ENCODE results near the gene PHLDA2.
"Not testable (repeated sequence)": the region's sequence is repeated elsewhere in the genome, so short reads cannot be mapped to it uniquely, and the experiment has no call there.

Gene PHLDA2

GRCh38 chr11:2912498-2912897 lies 16.7 kb downstream of the PHLDA2 start:
- DNase-seq: no peak

GRCh38 chr11:2911785-2912391 lies 17.3 kb downstream of the PHLDA2 start:
- DNase-seq: no peak

GRCh38 chr11:2911088-2911784 lies 18.0 kb downstream of the PHLDA2 start:
- no peak for DNase-seq

- DNase-seq: no peak
Measured at GRCh38 chr11:2910401-2910955, 18.7 kb downstream of the PHLDA2 start.

GRCh38 chr11:2909133-2909902 lies 19.9 kb downstream of the PHLDA2 start:
- no peak for DNase-seq

- no peak for DNase-seq
Measured at GRCh38 chr11:2908130-2908529, 21.1 kb downstream of the PHLDA2 start.

- not testable (repeated sequence) for DNase-seq
Measured at GRCh38 chr11:2905299-2905698, 23.9 kb downstream of the PHLDA2 start.

- DNase-seq: no peak
Measured at GRCh38 chr11:2904153-2905052, 24.8 kb downstream of the PHLDA2 start.

- no peak for DNase-seq
Measured at GRCh38 chr11:2903672-2904011, 25.6 kb downstream of the PHLDA2 start.

GRCh38 chr11:2902784-2903671 lies 26.2 kb downstream of the PHLDA2 start:
- DNase-seq: no peak

GRCh38 chr11:2901854-2902783 lies 27.1 kb downstream of the PHLDA2 start:
- DNase-seq: peak; percentile 90

GRCh38 chr11:2901196-2901796 lies 27.9 kb downstream of the PHLDA2 start:
- DNase-seq: no peak

- DNase-seq: no peak
Measured at GRCh38 chr11:2899080-2899783, 30.0 kb downstream of the PHLDA2 start.

GRCh38 chr11:2898366-2899079 lies 30.7 kb downstream of the PHLDA2 start:
- no peak for DNase-seq

GRCh38 chr11:2897048-2897447 lies 32.2 kb downstream of the PHLDA2 start:
- no peak for DNase-seq

- DNase-seq: no peak
Measured at GRCh38 chr11:2896047-2896446, 33.2 kb downstream of the PHLDA2 start.

GRCh38 chr11:2893935-2894334 lies 35.3 kb downstream of the PHLDA2 start:
- no peak for DNase-seq

GRCh38 chr11:2892967-2893528 lies 36.2 kb downstream of the PHLDA2 start:
- DNase-seq: no peak

All from right forelimb (tissue), 1 donor.